Endometrial microvascular endothelial cells (primary cell): ENCODE data around the gene GPRIN1. TPM values are rescaled to one million over a fixed set of nuclear protein-coding genes. Genes with fewer than 3 reads are reported as not detected.

Experiments used
- in situ Hi-C: cut with HindIII; loops from 2 replicates; pipeline ENCODE4 v1.10.0; 2017; ENCODE audit warnings: low sequenced_read_pairs, low pct_unique_long_range_greater_than_20kb; ENCODE audit errors: inconsistent ontology term
- total RNA-seq: library from RNA; depleted of rRNA; stranded (reverse); fragments of >200 nt; gene quantifications from one replicate; pipeline ENCODE4 v1.2.3, GENCODE V29; 2015; ENCODE audit errors: inconsistent ontology term

GPRIN1 gene
- total RNA-seq, 1 donor from 2014 or later, result 9.0 TPM

DNA sequence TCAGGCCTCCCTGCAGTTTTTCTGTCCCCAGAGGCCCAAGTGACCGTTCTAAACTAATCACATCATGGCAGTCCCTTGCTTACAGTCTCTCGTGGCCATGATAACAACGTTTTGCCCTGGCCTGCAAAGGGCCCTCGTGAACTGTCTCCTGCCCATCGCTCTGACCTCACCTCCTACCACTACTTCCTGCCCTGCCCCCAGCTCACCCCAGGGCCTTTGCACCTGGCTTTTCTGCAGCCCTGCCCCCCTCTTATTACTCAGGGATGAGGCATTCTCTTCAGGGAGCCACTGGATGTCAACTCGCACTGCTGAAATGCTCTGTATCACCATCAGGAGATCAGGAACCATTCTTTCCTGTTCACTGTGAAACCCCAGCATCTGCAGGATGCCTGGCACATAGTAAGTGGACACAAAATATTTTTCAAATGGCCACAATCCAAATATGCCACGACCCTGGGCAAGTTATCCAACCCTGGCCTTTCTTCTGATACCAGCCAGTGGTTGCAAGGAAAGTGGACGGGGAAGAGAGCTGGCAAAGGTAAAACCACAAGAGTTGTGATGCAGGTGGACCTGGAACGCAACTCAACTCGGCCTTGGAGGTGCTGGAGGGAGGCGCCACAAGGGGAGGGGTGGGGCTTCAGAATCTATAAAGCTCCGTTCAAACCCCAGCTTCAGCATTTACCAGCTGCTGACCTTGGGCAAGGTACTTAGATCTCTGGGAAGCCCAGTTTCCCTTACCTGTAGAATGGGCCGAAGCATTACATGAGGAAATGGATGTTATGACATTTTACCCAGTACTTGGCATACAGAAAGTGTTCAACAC, 18.7 kb upstream of the GPRIN1 start:
- in situ Hi-C loops, result no loop called here

DNA sequence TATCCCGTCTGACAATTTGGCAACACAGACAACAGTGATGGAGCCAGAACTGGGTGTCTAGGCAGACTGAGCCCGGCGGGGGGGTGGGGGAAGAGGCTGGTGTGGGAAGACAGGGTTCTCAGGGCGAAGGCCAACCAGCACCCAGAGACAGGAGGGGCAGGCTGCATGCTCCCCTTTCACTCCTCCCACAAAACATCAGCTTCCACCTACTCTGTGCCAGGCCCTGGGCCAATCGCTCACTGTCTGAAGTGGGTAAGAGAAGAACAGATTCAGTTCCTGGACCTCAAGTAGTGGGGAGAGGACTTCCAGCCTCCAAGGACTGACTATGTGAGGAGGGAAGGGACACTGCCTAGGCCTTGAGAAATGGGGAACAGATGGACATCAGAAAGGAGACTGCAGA, 17.6 kb upstream of the GPRIN1 start:
- in situ Hi-C loops, result no loop called here

DNA sequence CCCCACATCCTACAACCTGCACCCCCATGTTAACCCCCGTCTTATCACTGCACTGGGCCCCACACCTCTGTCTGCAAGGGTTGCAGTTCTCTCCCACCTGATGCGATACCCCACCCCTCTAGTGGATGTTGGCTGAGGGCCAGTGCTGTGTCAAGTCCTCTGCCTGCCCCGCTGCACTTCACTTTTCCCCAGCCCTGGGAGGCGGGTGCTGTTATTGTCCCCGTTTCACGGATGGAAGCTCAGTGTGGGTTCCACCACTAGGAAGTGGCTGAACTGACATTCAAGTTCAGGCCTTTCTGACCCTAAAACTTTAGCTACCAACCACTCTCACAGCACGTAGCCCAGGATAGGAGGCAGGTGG, 16.9 kb upstream of the GPRIN1 start:
- in situ Hi-C loops, result no loop called here

DNA sequence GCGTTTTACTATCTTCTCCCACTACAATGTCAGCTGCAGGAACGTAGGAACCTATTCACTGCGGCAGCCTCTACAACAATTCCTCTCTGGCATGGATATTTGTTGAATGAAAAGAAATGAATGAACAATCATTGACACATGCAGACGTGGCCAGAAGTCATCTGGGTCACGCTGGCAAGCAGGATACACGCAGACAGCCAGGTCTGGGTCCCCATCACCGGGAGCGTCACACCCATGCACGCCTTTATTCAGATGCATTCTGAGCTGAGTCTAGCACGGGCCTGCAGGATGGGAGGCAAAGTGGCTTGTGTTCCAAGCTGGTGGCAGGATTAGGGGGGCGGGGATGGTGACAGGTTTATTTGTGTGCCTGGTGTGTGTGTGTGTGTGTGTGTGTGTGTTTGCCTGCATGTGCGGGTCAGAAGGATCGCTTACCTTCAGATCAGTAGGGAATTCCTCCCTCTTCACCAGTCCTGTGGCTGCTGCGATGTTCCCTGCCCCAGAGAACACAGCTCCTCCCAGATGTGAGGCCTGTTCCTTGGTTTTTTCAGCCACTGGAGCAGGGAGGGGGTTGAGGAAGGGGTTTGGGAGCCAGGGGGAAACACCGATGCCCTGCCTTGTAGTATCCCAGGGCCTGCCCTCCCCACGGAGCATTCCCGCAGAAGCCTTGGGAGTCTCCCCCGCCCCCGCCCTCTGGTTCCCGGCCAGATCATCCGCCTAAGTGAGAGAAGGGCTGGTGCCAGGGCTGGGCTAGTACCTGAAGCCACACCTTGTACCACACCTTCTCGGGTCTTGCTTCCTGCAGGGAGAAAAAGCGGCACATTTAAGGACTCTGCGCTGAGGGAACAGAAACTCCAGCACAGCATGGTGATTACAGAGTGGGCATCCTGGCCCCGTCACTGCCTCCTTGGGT, 16.3 kb upstream of the GPRIN1 start:
- in situ Hi-C loops, result no loop called here

DNA sequence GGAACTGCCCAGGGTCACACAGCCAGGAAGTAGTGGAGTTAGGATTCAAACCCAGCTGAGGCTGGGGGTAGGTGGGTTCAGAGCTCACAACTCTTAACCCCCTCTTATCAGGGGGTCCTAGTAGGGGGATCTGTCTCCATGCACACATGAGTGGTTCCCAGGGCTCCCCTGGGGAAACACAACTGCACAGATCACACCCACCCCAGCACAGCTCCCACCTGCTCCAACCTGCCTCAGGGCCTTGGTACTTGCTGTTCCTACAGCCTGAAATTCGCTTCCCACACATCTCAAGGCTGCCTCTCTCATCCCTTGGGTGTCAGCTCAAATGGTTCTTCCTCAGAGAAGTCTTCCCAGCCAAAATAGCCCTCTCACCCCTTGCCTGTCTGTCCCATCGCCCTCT, 15.6 kb upstream of the GPRIN1 start:
- in situ Hi-C loops, result no loop called here

DNA sequence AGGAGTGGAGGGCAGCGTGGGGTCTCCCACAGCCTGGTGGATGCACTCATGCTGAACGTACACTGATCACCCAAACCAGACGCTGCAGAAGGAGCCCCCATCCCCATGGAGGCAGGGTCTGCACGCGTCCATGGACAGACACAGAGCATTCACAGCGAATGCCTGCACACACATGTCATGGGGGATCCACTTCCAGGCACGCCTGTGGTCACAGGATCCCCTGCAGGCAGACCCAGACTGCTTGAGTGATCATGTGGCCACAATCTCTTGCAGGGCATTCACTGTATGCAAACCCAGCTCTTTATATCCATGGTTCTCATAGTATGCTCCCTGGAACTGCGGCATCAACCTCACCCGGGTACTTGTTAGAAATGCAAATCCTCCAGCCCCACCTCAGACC, 15.0 kb upstream of the GPRIN1 start:
- in situ Hi-C loops, result no loop called here

DNA sequence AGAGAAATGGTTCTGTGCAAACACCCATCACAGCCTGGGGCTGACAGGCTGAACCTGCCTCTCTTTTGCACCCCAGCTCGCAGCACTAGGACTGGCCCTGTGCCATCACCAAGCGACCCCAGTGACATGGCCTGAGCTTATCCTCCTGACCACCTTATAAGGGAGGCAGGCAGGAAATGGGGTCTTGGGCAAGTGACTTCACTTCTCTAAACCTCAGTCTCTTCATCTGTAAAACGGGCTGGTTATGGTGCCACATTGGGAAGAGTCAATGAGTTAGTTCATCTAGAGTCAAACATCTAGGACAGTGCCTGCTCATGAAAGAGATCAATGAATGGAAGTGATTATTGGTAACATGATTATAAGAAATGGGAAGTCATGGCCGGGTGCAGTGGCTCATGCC, 14.2 kb upstream of the GPRIN1 start:
- in situ Hi-C loops, result no loop called here

DNA sequence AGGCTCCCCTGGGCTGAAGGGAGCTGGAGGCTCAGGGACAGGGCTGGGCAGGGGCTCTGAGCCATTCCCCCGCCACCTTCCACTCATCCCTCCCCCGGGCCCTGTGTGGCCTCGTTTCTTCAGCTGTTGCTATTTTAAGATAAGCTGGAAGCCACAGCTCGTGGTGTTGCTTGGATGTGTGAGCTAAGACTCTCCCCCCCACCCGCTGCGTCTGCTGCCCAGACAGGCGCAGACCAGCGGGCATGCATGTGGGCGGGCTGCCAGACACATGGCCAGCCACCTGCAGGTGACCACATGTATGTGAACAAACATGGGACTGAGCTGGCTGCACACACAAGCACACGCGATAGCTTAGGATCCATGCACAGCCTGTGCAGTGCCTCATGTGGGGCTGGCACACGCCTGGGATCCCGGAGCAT, 11.7 kb upstream of the GPRIN1 start:
- in situ Hi-C loops, result no loop called here

DNA sequence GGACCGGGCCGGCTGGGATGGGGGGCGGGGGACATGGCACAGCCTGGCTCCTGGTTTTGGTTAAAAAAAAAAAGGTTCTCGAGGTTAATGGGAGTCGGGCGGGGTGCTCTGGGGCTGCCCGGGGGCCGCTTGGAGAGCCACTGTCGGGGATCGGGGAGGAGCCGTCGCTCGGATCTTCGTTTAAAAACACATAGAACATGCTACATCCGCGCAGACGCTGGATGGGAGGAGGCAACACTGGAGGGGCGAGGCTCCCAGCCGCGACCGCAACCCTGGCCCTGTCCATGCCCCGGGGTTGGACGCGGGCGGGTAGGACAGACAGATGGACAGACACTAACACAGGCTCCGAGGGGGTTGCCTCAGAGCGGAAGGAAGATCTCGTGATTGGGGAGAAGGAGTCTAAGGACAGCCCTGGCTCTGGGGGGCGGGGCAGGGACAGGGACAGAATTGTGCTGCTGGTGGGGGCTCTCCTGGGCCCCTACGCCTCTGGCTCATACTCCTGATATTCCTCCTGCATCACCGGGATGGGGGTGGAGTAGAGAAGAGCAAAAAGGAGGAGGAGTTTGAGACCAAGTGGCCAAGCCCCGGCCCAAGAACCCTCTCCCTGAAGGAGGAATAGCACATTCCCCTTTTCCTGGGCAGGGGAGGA, 10.5 kb upstream of the GPRIN1 start:
- in situ Hi-C loops, result no loop called here

DNA sequence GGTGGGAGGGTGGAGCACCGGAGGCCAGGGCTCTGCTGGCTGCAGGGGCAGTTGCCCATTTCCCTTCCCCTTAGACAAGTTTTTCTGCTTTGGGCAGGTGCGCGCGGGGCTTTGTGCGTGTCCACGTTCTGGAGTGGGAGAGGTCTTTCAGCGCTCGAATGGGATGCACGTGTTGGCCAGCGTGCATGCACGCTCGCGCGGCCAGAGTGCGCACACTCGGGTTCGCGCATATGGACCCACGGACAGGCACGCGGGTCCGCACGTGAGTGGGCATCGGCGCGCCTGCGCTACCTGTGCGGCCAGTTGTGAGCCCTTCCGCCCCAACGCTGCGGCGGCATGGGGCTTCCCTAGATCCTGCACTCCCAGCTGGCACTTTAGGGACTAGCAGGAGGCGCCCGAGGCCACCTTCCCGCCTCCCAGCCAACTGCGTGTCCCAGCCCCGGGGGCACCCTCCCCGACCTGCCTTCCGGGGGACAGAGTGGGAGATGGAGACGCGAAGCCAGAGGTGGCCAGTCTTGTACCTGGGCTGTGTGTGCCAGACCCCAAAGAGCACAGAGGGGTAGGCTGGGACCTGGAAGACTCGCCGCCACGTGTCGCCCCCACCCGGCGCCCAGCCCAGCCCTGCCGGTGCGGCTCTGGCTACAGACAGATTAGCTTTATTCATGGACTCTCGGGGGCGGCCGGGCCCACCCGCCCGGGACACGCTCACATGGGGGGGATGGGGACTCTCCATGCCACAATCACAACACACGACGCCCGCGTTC, 9.8 kb upstream of the GPRIN1 start:
- in situ Hi-C loops, result no loop called here

DNA sequence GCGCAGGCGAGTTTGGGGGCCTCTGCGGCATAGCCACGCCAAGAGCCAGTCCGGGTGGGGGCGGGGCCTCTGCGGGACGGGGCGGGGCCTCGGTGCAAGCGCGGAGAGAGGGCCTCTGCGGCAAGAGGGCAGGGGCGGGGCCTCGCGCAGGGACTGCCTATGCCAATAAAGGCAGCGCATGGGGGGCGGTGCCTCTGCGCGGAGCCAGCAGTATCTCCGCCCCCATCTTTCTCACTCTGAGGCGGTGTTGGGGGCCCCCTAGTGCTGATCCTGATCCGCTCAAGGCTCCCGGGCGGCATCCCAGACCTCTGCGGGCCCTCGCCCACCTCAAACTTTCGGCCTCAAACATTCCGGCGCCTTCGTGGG, 9.2 kb upstream of the GPRIN1 start:
- in situ Hi-C loops, result no loop called here

DNA sequence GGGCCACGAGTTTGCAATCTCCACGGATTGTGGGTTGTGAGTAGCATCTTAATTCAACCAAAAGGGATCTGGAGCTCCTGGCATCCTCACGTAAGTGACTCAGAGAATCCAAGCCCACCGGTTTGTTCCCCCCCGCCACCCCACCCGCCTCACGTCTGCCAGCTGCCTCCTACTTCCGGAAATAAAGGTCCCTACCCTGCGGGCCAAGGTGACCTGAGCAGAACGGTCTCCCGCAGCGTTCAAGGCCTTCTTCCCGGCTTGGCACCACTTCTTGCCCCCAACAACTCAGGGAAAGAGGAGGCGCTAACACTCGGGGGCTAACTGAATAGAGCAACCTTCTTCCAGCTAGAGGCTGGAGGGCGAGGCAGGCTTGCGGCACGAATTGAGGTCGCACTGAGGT, 8.8 kb upstream of the GPRIN1 start:
- in situ Hi-C loops, result no loop called here

DNA sequence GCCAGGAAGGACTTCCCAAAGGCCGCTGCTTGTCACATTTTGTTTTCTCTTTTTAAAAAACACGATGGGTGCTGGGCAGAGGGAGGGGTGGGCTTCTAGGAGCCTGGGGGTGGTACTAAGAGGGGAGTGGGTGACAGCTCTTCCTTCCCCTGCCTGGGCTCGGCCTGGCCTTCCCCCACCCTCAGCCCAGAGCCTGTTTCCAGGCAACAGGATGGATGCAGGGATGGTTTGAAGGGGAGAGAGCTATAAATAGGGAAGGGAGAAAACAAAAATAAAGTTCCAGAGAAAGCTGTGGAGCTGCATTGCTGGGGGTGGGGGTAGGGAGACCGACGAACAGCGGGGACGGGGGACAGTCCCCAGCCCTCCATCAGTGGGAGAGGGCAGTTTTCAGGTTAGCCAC, 6.6 kb upstream of the GPRIN1 start:
- in situ Hi-C loops, result no loop called here

DNA sequence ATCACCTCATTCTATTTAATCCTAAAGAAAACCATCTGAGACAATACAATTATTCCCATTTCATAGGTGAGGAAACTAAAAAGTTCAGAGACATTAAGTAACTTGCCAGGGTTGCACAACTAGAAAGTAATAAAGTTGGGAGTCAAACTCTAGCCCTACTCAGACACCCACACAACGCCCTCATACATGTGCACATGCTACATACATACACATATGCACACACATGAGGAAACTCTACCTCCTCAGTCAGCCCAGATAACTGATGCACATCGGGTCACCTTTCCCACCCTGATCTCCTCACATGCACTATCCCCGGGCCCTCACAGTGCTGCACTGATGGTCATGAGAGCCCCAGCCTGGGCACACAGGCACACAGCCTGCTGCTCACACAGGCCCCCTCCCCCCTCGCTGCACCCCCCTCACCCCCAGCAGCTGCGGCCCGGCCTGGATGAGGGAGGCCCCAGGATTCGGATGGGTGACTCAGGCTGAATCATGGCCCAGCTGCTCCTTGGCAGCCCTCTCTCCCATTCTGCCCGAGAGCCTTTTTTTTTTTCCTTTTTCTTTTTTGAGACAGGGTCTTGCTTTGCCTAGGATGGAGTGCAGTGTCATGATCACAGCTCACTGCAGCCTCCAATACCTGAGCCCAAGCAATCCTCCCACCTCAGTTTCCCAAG, 5.0 kb upstream of the GPRIN1 start:
- in situ Hi-C loops, result no loop called here

DNA sequence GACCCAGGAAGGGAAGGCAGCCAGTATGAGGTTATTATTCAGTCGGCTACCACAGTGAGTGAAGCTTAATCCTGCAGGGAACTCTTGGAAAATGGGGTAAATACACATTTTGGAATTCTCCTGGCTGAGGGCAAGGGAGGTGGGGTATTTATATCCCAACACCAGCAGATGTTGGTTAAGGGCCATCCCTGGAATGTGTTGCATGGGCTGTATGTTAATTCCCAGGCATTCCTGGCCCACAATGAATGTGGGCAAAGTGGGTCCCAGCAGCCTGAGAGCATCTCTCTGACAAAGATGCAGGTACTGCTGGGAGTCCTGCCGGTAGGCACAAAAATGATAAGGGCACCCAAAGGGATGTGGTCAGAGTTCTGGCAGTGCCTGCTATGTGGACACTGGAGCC, 2.9 kb upstream of the GPRIN1 start:
- in situ Hi-C loops, result no loop called here

DNA sequence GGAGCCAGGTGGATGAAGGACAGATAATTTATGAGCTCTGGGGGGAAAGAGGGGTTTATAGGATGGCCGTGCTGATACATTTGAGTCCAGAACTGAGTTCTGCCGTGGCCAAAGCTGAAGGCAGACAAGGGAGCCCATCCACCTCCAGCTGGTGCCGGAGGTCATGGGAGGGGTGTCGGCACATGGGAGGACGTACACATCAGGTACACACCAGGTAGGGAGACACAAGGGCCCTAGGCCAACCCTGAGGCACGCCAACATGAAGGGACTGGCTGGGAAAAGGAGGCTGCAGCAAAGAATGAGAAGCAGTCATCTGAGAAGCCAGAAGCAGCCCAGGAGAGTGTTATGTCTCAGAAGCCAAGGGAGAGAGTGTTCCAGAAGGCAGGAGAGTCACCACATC, 2.1 kb upstream of the GPRIN1 start:
- in situ Hi-C loops, result no loop called here

DNA sequence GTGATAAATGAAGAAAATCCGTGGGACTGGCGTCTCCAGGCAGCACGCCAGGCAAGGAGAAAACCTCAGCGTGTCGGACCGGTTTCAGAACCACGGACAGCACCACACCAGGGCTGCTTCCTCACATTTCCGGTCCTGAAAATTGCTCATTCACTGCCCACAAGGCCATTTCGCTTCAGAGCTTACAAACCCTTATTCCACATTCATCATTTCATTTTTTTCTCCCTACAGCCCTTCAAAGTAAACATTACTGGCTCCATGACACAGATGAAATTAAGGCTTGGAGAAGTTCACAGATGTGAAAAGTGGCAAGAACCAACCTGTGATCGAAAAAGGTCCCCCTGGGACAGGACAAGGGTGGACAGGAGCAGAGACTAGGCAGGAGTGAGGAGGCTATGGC, 1.5 kb upstream of the GPRIN1 start:
- in situ Hi-C loops, result no loop called here

DNA sequence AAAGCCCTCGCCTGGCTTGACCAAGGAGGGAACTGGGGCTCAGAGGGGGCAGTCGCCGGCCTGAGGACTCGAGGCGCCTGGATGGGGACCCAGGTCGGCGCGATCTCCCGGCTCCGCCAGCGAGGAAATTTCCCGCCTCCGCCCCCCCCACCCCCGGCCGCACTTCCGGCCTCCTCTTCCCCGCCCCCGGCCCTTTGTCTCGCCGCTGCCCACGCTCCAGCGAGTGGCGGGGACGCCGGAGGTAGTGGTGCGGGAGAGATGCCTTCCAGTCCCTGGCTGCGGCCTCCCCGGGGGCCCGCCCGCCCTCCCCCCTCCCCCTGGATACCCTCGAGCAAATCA, 448 bp upstream of the GPRIN1 start:
- in situ Hi-C loops, result no loop called here
